Kidney capillary endothelial cell (primary cell): ENCODE measurements around the gene ZBTB17.
"Not testable (repeated sequence)": the region's sequence is repeated elsewhere in the genome, so short reads cannot be mapped to it uniquely, and the experiment has no call there.

Source experiments
- DNase-seq: peaks from one replicate; pipeline ENCODE4 v3.0.0-alpha.2; 2018; ENCODE audit warnings: low spot score

Gene ZBTB17

GRCh38 chr1:15896841-15897610, 78.9 kb downstream of the ZBTB17 start:
- DNase-seq: not testable (repeated sequence)

- DNase-seq: no peak
Observed at GRCh38 chr1:15895233-15895632, 80.7 kb downstream of the ZBTB17 start.

GRCh38 chr1:15892857-15893599, 82.9 kb downstream of the ZBTB17 start:
- not testable (repeated sequence) for DNase-seq
